Activated T-helper 1 cell treated with Interleukin-2 at 50 U/mL for 16 hours (primary cell): ENCODE data around the gene RTL10.

Experiments used
- DNase-seq: peaks from one replicate; pipeline ENCODE4 v3.0.0-alpha.2; 2020; ENCODE audit warnings: low read depth

The RTL10 gene

DNA sequence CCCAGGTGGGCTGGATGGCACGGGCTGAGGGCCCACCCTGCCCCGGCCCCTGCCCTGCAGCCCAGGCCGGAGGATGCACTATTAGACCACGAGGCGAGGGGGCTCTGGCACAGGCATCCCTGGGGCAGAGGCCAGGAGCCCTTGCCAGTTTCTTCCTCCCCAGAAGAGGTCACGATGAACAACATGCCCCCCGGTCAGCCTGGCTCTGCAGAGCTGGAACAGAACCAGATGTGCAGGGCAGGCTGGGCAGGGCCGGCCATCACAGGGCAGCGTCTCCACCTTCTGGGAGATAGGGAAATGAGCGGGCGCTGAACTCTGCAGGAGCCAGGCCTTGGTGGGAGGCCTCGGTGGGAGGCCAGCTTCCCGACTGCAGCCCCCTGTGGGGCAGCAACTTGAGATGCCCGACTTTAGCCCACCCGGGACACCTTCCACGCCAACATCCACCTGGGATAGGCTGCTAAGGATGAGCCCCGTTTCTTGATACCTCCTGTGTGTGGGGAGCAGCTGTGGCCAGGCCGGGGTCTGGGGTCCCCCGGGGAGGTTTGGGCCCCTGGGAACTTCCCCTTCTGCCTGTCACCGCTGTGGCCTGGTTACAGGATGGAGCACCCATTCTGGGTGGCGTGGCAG lies 21.8 kb upstream of the RTL10 start:
- DNase-seq = no peak

DNA sequence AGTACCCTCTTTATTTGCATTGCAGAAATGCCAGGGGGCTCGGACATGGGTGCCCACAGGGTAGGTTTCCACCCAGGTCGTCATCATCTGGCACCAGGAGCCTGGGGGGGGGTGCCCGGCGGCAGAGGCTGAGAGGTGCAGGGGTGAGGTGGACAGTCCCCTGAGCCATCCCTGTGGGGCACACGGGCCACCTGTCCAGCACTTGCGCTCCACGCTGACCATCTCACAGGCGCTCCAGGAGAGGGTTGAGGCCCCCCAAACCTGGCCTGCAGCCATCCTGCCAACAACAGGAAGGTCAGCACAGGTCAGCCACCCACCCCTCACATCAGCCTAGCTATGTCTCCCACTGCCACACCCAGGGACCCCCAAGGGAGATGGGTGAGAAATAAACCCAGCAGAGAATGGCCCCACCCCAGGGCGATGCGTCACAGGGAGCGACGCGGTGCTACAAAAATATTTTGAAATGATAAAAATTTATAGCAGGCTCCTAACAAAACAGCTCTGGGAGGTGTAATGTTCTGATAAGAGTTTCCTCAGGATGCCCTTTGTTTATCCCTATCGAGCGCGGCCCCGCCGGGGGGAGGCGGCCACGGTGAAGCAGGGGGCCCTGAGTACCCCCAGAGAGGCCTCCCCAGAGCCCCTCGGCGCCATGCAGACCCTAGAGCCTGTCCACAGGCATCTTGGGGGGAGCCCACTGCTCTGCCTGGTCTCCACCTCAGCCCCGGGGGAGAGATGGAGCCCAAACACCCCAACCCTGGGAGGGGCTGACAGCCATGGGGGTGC lies 21.0 kb upstream of the RTL10 start:
- no peak for DNase-seq

DNA sequence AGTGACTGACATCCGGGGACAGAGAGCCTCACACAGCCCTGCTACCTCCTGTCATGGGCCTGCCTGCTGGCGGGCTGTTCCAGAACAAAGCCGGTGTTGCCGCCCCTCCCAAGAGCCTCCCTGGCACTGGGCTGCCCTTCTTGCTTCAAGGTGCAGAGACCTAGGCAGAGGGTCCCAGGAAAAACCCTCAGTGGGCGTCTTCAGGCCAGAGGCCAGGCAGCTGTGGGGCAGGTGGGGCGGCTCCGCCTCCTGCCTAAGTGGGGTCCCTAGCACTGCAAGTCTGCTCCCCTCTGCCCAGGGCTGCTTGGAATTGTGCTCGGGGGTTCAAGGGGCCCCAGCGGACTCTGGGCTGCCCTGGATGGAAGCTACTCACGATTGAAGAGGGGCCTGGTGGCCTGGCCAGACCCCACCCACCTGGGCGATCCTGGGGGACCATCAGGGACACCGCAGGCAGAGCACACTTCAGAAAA lies 20.4 kb upstream of the RTL10 start:
- no peak for DNase-seq

- no peak for DNase-seq
Observed at GRCh38 chr22:19874307-19875060, 19.8 kb upstream of the RTL10 start.

GRCh38 chr22:19873960-19874306 lies 19.3 kb upstream of the RTL10 start:
- no peak for DNase-seq

GRCh38 chr22:19873138-19873959 lies 18.7 kb upstream of the RTL10 start:
- no peak for DNase-seq

DNA sequence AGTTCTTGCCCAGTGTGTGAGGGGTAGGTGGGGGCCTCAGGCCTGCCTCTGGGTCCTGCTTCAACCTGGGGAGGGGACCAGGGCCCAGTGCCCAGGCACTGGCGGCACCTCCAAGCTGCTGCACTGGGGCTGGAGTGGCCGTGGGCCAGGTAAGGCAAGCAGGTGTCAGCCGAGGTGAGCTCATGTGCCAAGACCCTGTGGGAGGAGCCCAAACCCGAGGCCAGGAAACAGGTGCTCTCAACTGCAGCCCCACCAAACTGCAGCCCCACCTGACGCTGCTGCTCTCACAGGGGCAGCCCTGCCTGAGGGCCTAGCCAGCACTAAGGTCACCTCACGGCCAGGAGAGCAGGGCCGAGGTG lies 18.1 kb upstream of the RTL10 start:
- no peak for DNase-seq

DNA sequence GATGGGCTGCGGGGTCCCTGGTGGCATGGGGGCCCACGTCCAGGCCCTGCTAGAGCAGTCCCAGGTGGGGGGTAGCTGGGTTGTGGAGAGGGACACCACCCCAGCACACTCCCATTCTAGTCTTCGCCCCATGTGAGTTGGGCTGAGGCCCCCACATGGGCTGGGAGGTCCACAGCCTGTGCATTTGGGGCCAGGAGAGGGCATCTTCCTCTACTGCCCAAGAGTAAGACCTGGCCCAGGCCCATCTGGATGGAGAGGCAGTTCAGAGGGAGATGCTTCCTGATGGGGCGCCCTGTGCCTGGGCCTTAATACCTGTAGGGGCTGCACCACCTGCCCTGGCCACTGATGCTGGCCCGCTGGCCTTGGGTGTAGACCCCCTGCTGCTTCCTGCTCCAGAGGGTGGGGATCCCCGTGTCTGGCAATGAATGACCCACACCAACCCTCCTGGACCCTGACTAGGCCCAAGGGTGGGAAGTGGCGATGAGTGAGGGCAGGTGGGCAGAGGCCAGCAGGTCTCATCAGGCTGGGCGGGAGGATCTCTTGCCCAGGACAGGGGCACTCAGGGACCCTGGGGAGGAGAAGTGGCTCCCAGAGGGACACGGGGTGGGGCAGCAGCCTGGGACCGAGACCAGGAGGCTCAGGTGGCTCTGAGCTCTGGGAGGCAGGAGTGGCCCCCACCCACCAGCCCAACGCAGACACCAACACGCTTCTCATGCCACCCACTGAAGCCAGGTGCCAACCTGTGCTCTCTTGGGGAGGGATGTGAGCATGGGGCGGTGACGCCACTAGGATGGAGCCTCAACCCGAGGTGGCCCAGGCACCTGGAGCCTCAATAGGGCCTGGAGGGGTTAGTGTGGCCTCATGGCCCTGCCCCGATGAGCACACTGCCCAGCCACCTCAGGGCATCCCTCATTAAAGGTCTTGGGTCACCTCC lies 17.4 kb upstream of the RTL10 start:
- DNase-seq = no peak

DNA sequence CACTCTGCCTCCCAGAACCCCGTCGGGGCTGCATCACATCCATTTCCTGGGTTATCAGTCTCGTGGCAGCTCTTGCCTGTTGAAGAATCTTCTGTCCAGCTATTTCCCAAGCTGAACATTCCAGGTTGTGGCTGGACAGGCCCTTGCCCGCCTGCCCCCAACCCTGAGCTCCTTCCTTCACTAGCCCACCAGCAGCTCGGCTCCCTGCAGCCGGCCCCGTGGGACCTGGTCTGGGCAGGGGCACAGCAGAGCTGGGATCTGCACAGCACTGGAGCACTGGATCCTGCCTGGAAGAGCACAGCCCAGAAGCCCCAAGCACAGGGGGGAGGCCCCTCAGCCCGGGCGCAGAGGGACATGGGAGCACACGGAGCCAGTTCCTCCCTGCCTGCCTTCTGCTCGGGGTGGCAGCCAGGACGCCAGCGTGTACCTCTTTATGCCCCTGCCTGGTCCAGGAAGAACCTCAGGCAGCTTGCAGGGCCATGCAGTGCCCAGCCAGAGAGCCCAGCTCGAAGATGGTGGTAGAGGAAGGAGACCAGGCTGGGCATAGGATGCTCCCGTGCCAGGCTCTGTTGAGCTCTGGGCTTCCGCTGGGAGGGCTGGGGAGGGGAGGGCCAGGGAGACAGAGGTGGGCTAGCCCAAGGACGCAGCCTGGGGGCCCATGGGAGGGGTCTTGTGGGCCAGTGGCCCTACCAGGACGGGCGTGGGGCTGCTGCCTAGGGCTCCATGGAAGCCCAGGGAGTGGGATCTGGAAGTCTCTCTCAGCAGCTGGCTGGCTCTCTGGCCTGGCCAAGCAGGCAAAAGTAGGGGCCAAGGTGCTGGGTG lies 16.6 kb upstream of the RTL10 start:
- DNase-seq = no peak

DNA sequence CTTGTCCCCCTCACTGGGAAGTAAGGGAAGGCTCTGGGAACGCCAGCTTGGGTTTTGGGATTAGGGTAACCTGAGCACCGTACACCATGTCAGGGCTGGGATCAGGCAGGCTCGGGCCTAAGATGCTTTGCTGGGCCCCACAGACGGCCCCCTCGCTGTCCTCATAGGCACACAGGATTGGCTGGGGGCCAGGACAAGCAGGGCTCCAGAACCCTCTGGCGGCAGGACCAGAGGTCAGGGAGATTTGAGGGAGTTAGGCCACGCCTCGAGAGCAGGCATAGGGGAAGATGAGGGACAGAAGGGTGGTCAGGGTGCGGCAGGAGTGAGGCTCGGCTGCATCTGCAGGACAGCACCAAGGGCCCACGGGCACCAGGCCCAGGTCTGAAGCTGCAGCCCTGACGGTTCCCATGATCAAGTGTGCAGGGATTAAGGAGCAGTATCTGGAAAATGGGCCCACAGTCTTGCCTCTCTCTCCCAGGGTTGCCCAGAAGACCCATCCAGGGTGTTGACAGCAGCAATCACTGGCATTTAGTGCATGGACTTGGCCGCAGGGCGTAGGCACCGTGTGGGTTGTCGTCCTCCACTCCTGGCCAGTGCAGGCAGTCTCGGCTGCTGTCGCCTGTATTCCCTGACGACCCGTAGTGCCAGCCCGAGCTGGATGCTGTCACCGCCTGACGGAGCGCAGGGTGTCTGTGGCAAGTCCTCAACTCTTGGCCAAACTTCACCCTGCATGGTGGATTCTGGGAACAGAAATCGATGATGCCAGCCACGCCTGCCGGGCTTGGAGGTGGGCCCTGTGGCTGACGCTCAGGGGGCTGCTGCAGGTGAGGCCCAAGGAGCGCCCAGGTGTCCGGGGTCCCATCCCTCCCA lies 15.7 kb upstream of the RTL10 start:
- no peak for DNase-seq

GRCh38 chr22:19869497-19870152 lies 15.0 kb upstream of the RTL10 start:
- no peak for DNase-seq

GRCh38 chr22:19868773-19869471 lies 14.2 kb upstream of the RTL10 start:
- no peak for DNase-seq

- DNase-seq = no peak
Observed at GRCh38 chr22:19868333-19868732, 13.7 kb upstream of the RTL10 start.

DNA sequence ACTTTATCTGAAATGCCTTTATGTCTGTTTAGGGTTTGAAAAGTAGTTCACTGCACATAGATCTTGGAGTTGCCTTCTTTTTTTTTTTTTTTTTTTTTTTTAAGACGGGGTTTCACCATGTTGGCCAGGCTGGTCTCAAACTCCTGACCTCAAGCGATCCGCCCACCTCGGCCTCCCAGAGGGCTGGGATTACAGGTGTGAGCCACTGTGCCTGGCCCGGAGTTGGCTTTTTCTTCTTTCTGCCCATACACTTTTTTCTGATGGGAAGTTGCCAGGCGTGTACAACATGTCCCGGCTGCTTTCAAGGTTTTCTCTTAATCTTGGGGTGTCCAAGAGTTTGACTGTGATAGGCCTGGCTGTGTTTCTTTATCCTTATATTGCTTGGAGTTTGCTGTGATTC lies 12.9 kb upstream of the RTL10 start:
- no peak for DNase-seq

GRCh38 chr22:19866665-19867009 lies 12.0 kb upstream of the RTL10 start:
- DNase-seq = no peak

DNA sequence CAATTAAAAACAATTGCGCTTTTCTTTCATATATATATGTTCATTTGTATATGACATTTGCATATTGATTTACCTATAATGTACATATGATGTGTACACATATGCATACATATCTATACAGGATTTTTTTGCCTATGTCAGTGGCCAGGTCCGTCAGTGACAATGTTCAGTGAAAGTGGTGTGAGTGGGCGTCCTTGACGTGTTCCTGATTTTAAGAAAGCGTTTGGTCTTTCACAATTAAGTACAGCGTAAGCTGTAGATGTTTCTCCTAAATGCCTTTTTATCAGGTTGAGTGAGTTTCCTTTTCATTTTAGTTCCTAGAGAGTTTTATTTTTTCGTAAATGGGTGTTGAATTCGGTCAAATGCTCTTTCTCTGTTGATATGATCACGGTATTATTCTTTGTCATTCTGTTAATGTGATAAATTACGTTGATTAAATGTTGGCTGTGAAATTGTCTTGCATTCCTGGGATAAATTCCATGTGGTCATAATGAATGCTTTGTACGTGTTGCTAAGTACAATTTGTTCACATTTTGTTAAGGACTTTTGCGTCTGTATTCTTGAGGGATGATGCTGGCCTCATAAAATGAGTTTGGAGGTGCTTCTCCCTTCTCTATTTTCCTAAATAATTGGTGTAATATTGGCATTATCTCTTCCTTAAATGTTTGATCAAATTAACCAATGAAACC lies 10.6 kb upstream of the RTL10 start:
- DNase-seq = no peak

DNA sequence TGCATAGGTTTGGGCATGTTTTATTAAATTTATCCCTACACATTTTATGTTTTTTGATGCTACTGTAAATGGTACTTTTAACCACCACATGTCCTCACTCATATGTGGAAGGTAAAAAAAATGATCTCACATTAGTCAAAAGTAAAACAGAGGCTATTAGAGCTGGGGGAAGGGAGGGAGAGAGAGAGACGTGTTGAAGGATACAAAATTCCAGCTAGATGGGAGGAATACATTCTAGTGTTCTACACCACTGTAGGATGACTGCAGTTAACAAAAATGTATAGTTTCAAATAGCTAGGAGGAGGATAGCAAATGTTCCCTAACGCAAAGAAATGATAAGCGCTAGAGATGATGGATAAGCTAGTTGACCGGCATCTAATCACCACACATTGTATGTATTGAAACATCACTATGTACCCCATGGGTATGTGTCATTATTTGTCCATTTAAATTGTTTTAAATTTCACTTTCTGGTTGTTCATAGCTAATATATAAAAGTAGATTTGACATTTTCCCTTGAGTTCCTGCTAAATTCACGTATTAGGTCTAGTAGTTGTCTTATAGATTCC lies 9.9 kb upstream of the RTL10 start:
- no peak for DNase-seq
